ENCODE data around the gene STIL.

The STIL gene

DNA sequence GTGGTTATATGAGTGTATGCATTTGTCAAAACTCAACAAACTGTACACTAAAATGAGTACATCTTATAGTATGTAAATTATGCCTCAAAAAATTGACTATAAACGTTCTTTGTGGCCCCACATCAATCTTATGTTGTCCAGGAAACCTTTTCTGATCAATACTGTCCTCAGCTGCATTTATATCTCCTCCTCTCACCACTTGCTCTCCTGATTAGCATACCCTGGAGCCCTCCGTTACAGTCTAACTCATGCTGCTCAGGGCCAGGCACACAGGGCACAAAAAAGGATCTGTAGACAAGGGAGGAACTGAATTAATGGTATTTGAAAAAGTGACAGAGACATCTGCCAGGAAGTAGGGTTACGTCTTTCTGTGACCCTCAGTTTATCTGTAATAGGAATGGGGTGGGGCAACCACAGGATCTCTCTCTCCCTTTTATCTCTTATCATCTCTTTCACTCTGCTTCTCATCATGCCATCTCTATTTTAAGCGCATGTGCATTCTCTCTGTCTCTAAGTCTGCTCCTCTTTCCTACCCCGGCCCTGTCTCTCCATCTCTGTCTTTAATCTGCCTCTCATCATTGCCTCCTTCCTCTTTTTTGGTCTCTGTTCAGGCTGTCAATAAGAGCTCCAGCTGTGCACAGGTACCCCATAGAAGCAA lies 74.9 kb downstream of the STIL start:
- in situ Hi-C loops (cut with MboI; ENCODE audit: low sequenced_read_pairs), result no loop called here

DNA sequence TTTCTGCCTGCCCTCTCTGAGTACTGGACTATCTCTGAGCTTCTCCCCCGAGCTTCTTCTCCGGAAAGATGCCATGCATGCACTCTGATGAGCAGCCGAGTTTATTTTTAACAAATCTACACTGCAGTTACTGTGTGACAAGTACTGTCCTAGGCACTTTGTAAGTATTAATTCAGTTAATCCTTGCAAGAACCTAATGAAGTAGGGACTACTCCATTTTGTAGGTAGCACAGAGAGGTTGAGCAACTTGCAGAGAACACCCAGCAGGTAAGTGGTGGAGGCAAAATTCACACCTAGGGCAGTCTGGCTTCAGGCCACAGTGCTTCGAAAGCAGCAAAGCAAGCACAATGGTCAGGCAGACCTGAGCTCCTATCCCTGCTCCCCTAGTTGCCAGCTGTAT lies 78.1 kb downstream of the STIL start:
- in situ Hi-C loops (cut with MboI; ENCODE audit: low sequenced_read_pairs), result no loop called here

GRCh38 chr1:47235241-47235681 lies 78.7 kb downstream of the STIL start:
- in situ Hi-C loops (cut with MboI; ENCODE audit: low sequenced_read_pairs), result no loop called here

DNA sequence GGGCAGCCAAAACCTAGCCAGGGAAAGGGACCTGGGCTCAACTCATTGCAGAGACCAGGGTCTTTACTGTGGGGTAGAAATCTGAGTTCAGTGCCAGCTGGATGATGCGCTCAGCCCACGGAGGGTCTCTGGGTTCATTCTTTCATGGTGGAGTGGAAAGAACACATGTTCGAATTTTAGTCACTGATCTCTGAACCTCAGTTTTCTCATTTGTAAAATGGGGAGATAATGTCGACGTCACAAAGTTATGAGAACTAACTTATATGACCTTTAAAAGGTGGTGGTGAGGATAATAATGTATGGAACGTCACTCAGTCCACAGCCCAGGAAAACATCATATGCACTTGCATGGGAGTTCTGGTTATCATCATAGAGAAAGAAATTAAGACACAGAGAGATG lies 80.8 kb downstream of the STIL start:
- in situ Hi-C loops (cut with MboI; ENCODE audit: low sequenced_read_pairs), result no loop called here

DNA sequence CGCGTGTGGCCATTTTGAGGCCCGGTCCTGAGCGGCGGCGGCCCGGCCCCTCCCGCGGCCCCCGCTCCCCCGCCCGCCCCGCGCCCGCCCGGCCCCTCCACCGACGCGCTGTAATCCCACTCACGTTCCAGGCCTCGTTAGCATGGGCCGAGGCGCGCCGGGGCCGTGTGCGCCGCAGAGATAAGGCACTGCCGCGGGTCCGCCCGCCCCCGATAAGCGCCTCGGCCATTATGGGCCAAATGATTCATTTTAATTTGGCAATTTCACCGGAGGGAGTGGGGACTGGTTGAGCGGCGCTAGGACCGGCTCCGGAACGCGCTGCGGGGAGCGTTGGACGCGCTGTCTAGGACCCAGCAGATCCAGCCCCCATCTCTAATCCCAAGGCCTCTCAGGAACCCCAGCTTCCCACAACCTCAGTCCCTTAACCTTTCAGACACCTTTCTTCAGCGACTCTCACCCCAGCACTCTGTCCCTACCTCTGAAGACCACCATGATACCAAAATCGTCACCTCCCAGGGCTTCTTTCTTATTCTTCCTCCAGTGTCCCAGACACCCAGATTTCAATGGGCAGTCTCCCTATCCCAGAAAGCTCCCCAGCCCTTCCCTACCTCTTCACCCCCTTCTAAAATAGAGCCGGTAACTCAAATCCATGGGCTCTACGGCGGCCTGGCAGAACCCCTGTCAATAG lies 81.6 kb downstream of the STIL start, which contains the start of gene TAL1:
Gene TAL1 (minus strand): TSS at position 39 of the 688 bp plus-strand sequence. CDS start 6,337 bp downstream, outside the sequence.
- in situ Hi-C loops (cut with MboI; ENCODE audit: low sequenced_read_pairs), result no loop called here

DNA sequence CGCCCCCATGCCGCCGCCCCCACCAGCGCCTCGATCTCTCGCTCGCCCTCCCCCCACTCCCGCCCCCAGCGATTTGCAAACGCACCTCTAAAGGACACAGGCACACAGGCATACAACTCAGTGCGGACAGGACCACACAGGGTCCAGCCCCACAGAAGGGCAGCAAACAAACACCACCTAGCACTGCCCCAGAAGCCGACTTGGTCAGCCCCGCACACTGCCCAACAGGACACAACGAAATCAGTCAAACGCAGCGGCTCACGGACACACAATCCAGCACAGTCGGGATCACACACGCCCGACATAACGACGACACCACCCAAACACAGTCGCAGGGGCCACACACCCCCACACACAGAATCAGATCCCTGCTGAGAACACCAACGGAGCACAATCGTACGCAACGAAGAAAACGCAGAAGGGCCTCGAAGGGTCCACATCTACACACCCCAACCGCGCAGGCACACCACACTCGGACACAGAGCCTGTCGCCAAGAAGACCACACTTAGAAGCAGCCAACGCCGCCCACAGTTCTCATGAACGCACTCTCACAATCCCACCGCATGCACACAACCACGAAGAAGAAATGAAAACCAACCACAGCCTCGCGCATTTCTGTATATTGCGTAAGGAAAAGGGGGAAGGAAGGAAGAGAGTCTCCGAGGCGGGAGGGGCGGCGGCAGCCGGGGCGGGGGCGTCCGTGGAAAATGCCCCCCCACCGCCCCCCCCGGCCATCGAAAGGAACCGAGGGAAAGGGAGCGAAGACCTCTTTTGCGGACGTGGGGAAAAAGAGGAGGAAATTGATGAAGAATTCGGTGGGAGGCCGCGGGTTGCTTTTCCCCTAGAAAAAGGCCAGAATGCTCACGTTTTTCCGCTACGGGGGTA lies 82.4 kb downstream of the STIL start:
- in situ Hi-C loops (cut with MboI; ENCODE audit: low sequenced_read_pairs), result no loop called here

- in situ Hi-C loops (cut with MboI; ENCODE audit: low sequenced_read_pairs), result no loop called here
Observed at GRCh38 chr1:47230692-47231300, 83.2 kb downstream of the STIL start.

DNA sequence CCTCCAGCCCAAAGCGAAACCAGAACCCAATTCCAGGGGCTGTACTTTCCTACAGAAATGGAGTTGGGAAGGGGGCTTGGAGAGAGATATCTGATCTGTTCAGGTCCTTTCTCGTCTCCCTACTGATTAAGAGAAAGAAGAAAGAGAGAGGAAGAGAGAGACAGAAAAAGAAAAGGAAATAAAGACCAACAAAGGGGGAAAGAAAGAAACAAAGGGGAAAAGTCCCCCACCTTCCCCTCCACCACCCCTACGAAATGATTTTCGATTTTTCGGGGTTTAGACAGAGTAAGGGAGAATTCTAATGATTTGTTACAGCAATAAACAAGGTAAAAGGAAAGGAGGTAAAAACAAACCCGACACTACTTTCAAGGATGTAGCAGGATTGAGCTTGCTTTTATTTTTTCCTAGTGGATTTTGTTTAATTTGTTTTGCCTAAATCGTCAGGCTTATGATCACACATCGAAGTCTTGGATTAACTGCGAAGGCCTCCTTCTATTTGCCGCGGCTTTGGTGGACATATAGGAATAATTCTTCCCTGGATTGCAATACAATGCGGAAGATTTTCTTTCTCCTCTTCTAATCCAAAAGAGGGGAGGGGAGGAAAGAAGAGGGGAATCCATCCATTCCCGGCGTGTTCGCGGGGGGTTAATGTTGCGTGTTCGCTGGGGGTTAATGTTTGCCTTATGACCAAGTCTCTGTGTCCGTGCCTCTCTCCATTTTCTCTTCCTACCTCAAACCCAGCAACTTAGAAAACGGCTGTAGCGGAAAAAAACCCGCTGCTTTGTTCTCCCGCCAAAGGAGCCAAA lies 83.9 kb downstream of the STIL start:
- in situ Hi-C loops (cut with MboI; ENCODE audit: low sequenced_read_pairs), result no loop called here

DNA sequence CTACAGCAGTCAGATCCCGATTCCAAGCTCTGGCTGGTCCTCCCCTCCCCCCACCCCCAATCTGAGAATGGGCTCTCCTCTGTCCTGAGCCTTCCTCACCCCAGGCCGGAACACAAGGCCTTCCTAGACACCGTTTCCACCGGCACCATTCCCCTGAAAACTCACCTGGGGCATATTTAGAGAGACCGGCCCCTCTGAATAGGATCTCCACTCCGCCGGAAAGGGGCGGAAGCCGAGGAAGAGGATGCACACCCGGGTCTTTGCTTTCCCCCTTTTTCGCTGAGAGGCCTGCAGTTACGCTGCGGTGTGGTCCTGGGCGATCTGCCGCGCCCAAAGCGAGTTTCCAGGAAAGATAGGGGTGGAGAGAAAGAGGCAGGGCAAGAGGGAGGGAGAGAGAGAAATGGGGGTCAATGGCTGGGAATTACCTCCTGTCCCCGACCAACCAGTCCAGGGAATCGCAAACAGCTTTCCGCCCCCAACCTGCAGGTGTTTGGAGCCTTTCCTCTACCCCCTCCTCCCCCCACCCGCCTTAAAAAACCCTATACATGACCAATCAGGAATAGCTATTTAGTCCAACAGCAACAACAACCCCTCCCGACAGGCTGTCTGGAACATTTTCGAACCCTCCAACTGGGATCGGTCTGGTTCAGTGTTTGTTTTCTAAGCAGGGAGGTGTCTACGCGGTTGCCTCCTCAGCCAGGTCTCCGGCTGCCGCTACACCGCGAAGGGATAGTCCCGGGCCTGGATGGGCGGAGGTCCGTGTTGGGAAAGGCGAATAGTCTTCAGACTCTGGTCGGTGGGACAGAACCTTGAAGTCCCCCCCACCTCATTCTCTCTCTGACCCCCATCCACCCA lies 84.7 kb downstream of the STIL start:
- in situ Hi-C loops (cut with MboI; ENCODE audit: low sequenced_read_pairs), result no loop called here

- in situ Hi-C loops (cut with MboI; ENCODE audit: low sequenced_read_pairs), result no loop called here
Observed at GRCh38 chr1:47228644-47229030, 85.3 kb downstream of the STIL start.

GRCh38 chr1:47227341-47228232 lies 86.4 kb downstream of the STIL start:
- in situ Hi-C loops (cut with MboI; ENCODE audit: low sequenced_read_pairs), result no loop called here

DNA sequence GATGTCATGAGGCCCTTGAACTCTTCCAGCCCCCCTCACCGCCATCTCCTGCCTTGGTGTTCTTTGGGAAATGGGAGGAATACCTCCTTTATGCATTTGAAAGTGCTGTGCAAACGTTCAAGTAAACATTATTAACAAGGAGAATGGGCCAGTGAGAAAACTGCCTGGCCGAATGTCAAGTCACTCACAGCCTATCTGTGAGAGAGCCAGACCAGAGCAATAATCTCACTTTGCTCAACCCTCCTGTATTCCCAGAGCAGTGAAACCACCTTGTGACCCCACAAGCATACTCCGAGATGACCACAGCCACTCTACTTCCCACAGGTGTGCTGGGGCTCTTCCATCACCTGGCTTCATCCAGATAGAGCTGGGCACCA lies 87.1 kb downstream of the STIL start:
- in situ Hi-C loops (cut with MboI; ENCODE audit: low sequenced_read_pairs), result no loop called here

GRCh38 chr1:47226121-47226838 lies 87.7 kb downstream of the STIL start:
- in situ Hi-C loops (cut with MboI; ENCODE audit: low sequenced_read_pairs), result no loop called here

DNA sequence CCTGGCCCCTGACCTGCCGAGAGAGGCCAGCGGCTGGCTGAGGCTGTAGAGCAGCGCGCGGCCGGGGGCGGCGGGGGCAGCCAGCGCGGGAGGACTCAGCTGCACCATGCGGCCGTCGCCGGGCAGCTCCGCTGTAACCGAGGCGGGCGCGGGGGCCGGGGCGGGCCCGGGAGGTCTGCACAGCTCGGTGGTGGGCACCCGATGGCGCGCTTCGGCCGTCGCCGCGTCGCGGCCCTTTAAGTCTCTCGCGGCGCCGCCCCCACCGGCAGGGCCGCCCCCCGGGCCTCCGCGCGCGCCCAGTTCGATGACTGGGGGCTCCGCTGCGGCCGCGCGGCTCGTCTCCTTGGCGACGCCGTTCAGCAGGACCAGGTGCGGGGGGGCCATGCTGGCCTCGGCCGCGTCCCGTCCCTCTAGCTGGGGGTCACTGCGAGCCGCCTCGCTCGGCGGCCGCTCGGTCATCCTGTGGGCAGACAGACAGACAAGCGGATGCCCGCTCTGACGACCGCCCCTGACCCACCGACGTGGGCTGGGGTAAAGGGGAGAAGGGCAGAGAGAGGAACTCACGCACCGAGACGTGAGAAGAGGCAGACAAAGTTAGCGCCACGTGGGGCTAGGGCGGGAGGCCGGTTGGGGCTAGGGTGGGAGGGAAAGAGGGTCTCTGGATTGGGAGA lies 88.4 kb downstream of the STIL start:
- in situ Hi-C loops (cut with MboI; ENCODE audit: low sequenced_read_pairs), result no loop called here

GRCh38 chr1:47224676-47225399 lies 89.1 kb downstream of the STIL start:
- in situ Hi-C loops (cut with MboI; ENCODE audit: low sequenced_read_pairs), result no loop called here

DNA sequence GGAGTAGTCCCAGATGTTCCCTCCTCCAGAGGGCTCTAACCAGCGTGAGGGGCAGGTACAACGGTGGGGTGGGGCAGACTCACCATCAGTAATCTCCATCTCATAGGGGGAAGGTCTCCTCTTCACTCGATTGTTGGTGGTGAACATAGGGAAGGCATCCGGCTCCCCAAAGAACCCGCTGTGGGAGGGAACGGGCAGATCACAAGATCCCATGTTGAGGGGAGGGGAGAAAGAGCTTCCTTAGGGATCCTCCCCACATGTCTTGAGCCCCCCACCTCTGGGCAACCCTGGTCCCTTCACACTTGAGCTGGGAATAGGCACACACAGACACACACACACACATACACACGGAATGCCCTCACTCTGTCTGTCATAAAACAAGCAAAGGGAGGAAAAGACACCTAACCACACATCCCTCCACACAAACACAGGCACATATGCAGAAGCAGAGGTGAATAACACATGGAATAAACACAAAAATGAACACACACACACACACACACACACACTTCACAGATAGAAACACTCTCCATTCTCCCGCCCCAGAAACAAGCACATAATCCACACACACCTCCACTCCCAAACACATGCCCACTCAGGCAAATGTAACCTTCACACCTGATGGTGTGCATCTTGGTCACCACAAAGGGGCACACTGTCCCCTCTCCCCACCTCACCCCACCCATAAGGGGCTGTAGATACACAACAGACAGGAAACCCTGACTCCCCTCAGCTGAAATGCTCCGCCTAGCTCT lies 89.8 kb downstream of the STIL start:
- in situ Hi-C loops (cut with MboI; ENCODE audit: low sequenced_read_pairs), result no loop called here
